Calu3 (cell line): ENCODE results near the gene C5orf46. TPM values are rescaled to one million over a fixed set of nuclear protein-coding genes. Genes with fewer than 3 reads are reported as not detected.
A peak's percentile ranks its signal among the peaks of the same experiment; 100 is the strongest.

Experiments used
- BruUV-seq: library from RNA; stranded (reverse); fragments of 400-500 nt; replicated peaks from 2 replicates; lab custom pipeline; 2021; lab: Mats Ljungman, UMichigan
- CTCF ChIA-PET: fragments of 300-600 bp; sonication (Branson Sonifier 250); formaldehyde crosslinking; loops from one replicate; lab custom pipeline; 2022; ENCODE audit warnings: antibody characterized with exemption; lab: Charles Lee
- DNase-seq: peaks from one replicate; pipeline ENCODE4 v3.0.0; 2022
- H3K27ac Mint-ChIP-seq: one replicate; pipeline ENCODE4 v1.8.0; 2022; ENCODE audit warnings: mixed read lengths; ENCODE audit not compliant: unreplicated experiment
- H3K27me3 Mint-ChIP-seq: one replicate; pipeline ENCODE4 v1.8.0; 2022; ENCODE audit warnings: mixed read lengths; ENCODE audit not compliant: unreplicated experiment
- H3K36me3 Mint-ChIP-seq: one replicate; pipeline ENCODE4 v1.8.0; 2022; ENCODE audit warnings: mild to moderate bottlenecking, moderate library complexity, mixed read lengths; ENCODE audit not compliant: insufficient read depth, unreplicated experiment
- H3K4me1 Mint-ChIP-seq: one replicate; pipeline ENCODE4 v1.8.0; 2022; ENCODE audit warnings: mild to moderate bottlenecking, low read depth, mixed read lengths; ENCODE audit not compliant: unreplicated experiment
- H3K4me3 Mint-ChIP-seq: one replicate; pipeline ENCODE4 v1.8.0; 2022; ENCODE audit warnings: mild to moderate bottlenecking, low read depth, moderate library complexity, mixed read lengths; ENCODE audit not compliant: unreplicated experiment
- H3K9me3 Mint-ChIP-seq: one replicate; pipeline ENCODE4 v1.8.0; 2022; ENCODE audit warnings: low read depth, mixed read lengths; ENCODE audit not compliant: unreplicated experiment
- intact Hi-C: fragments of 100-400 bp; cut with micrococcal nuclease; formaldehyde crosslinking; loops from one replicate; pipeline ENCODE4 v1.10.0; 2022; ENCODE audit not compliant: unreplicated experiment
- total RNA-seq: library from RNA; stranded (reverse); gene quantifications from 2 replicates; pipeline ENCODE4 v1.2.3, GENCODE V29; 2022
- TF ChIP-seq, protein P1 (sequence below): fragments of 200-600 bp; IDR thresholded peaks from one replicate; pipeline ENCODE4 v1.8.0; 2022; ENCODE audit warnings: antibody characterized with exemption; ENCODE audit not compliant: unreplicated experiment

Gene C5orf46
- total RNA-seq, 1 experiment from 2014 or later, result 0.97 TPM

DNA sequence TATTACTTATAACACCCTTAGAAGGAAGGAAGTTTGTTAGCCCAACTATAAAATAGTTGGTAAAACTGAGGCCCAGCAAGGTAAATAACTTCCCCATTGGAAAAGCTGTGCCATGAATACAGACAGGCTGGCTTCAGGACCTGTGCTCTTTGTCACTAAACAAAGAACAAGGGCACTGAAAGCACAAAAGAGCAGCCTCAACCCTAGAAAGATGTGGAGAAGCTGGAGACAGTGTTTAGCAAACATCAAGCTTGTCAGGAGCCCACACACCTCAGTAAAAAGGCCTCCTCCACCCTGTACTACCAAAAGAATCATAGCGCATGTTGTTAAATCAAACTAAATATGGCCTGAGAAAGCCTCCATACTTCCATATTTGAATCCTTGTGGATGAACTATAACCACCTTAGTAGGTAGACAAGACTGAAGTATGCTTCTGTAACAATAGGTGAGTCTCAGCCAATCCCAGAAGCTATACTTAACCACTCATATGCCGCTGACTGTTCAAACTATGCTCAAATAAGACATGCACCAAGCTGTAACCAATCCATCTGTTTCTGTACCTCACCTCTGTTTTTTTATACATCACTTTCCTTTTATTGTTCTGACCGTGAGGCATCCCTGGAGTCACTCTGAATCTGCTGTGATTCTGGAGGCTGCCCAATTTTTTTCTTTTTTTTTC is 46.2 kb downstream of the C5orf46 start:
- no peaks in the 10 kb centered on the region for H3K27me3 Mint-ChIP-seq
- TF ChIP-seq, protein P1, sequence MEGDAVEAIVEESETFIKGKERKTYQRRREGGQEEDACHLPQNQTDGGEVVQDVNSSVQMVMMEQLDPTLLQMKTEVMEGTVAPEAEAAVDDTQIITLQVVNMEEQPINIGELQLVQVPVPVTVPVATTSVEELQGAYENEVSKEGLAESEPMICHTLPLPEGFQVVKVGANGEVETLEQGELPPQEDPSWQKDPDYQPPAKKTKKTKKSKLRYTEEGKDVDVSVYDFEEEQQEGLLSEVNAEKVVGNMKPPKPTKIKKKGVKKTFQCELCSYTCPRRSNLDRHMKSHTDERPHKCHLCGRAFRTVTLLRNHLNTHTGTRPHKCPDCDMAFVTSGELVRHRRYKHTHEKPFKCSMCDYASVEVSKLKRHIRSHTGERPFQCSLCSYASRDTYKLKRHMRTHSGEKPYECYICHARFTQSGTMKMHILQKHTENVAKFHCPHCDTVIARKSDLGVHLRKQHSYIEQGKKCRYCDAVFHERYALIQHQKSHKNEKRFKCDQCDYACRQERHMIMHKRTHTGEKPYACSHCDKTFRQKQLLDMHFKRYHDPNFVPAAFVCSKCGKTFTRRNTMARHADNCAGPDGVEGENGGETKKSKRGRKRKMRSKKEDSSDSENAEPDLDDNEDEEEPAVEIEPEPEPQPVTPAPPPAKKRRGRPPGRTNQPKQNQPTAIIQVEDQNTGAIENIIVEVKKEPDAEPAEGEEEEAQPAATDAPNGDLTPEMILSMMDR, result no peak
- peaks cover 39% of the 10 kb centered on the region for H3K4me1 Mint-ChIP-seq
- CTCF ChIA-PET, result interaction anchor here (1.0 to 1.6 kb wide), 3 partner anchors 11 to 27 kb away, joined by 3 to 10 read pairs (median 3); no protein-coding TSS in a partner anchor
- no peaks in the 10 kb centered on the region for H3K9me3 Mint-ChIP-seq
- intact Hi-C loops, result loop anchor here (5.0 kb wide), 1 partner anchor 247 kb away; no protein-coding TSS in a partner anchor
- no TSS peak for BruUV-seq
- H3K27ac Mint-ChIP-seq, result no peak overlapping the region
- H3K4me3 Mint-ChIP-seq, result no peak overlapping the region
- no peak for DNase-seq
- H3K36me3 Mint-ChIP-seq, result no peaks in the 10 kb centered on the region

DNA sequence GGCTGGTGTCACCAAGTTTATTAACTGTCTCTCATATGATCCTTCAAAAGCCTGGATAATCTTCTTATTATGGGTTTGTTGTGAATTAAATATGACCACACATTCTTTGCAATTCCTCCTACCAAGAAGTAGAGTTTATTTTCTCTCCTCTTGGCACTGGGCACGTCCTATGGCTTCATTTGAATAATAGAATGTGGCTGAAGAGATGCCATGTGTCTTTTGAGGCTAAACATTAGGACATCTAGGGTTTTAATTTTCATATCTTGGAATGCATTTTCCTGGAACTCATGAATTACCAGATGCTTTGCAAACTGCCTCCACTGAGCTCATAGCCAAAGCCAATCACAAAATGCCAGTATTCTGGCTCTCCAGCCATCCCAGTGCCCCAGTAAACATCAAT is 47.8 kb downstream of the C5orf46 start:
- DNase-seq, result no peak
- TF ChIP-seq, protein P1, result no peak
- Mint-ChIP-seq H3K36me3 (no peaks in the 10 kb centered on the region), H3K4me3 (no peak overlapping the region), H3K4me1 (peaks cover 55% of the 10 kb centered on the region), H3K9me3 (no peaks in the 10 kb centered on the region), H3K27ac (no peak overlapping the region), H3K27me3 (no peaks in the 10 kb centered on the region)
- CTCF ChIA-PET, result interaction anchor here (0.6 to 1.6 kb wide), 3 partner anchors 29 to 82 kb away, joined by 4 read pairs; no protein-coding TSS in a partner anchor
- no TSS peak for BruUV-seq
- intact Hi-C loops, result loop anchor here (1.0 to 5.0 kb wide), 2 partner anchors 230 to 249 kb away; no protein-coding TSS in a partner anchor

DNA sequence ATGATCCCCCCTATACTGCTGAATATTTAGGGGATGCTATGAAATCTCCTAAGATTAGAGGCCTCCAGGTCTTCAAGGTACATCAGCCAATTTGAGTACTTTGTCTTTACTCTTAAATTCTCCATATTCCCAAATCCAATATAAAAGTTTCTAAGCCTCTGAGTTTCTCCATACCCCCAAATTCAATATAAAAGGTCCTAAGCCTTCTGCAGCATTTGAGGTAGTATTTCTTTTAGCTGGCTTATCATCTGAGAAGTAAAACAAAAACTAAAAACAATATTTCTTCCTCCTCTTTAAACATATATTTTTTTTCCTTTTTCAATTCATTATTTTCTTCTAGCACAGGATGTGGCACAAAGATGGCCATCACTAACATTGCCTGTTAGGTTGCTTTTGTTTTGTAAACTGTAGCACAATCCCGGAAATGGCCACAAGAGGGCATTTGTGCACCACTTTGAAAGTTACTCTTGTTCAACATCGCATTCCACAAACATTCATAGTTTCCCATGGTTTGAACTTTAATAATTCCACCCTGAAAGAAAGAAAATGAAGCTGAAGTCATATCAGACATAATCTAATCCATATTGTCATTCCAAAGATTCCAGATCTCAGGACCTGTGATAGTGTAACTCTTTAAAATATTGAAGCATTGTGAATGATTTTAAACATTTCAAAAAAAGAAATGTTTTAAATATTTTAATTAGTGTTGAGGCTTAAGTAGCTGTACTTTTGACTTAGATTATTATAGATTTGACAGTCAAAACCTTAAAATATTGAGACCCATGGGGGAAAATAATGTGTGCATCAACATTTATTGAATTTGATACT is 48.8 kb downstream of the C5orf46 start:
- TF ChIP-seq, protein P1, result peak; percentile 70
- Mint-ChIP-seq H3K9me3 (no peaks in the 10 kb centered on the region), H3K27me3 (no peaks in the 10 kb centered on the region), H3K4me1 (peaks cover 57% of the 10 kb centered on the region), H3K27ac (no peak overlapping the region), H3K36me3 (no peaks in the 10 kb centered on the region), H3K4me3 (no peak overlapping the region)
- no TSS peak for BruUV-seq
- CTCF ChIA-PET, result interaction anchor here (0.7 to 2.0 kb wide), 7 partner anchors 20 to 229 kb away, joined by 4 to 16 read pairs (median 5); no protein-coding TSS in a partner anchor
- DNase-seq, result peak; percentile 76
- intact Hi-C loops, result loop anchor here (1.0 to 5.0 kb wide), 5 partner anchors 19 to 250 kb away; no protein-coding TSS in a partner anchor

DNA sequence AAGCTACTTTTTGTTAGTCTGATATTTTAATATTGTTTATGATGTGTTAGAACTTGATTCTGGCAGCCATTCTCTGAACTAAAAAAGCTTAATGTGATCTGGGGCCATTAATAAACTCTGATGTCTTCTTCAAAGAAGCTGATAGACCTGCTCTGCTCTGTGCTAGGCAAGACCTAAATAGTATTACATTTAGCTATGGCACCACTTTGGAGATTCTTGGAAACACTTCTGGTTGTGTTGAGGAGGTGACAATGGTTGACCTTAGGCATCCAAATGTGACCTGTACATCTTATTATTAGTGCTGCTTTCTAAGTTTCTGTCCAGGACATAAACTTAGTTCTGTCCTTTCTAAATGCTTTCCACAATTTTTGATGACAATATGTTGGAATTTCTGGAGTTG is 49.5 kb downstream of the C5orf46 start:
- Mint-ChIP-seq H3K4me3 (no peak overlapping the region), H3K9me3 (peaks cover 3% of the 10 kb centered on the region), H3K4me1 (peaks cover 57% of the 10 kb centered on the region), H3K27ac (no peak overlapping the region), H3K36me3 (no peaks in the 10 kb centered on the region), H3K27me3 (no peaks in the 10 kb centered on the region)
- TF ChIP-seq, protein P1, result no peak
- DNase-seq, result no peak
- intact Hi-C loops, result loop anchor here (1.0 to 5.0 kb wide), 4 partner anchors 18 to 250 kb away; no protein-coding TSS in a partner anchor
- BruUV-seq, result no TSS peak
- CTCF ChIA-PET, result interaction anchor here (1.3 to 2.0 kb wide), 2 partner anchors 30 to 78 kb away, joined by 12 to 16 read pairs; no protein-coding TSS in a partner anchor
